GM21576 (cell line): ENCODE measurements around the gene TMEM156.
"Not testable (repeated sequence)": the region's sequence is repeated elsewhere in the genome, so short reads cannot be mapped to it uniquely, and the experiment has no call there.

Experiments used
- ATAC-seq: cut with Tn5 transposase; IDR thresholded peaks from one replicate; pipeline ENCODE4 v1.9.1; 2021; ENCODE audit warnings: mild to moderate bottlenecking, moderate library complexity; ENCODE audit not compliant: unreplicated experiment

Gene TMEM156

GRCh38 chr4:39043861-39044363, 11.7 kb upstream of the TMEM156 start:
- no peak for ATAC-seq

- no peak for ATAC-seq
Measured at GRCh38 chr4:39043058-39043860, 11.1 kb upstream of the TMEM156 start.

DNA sequence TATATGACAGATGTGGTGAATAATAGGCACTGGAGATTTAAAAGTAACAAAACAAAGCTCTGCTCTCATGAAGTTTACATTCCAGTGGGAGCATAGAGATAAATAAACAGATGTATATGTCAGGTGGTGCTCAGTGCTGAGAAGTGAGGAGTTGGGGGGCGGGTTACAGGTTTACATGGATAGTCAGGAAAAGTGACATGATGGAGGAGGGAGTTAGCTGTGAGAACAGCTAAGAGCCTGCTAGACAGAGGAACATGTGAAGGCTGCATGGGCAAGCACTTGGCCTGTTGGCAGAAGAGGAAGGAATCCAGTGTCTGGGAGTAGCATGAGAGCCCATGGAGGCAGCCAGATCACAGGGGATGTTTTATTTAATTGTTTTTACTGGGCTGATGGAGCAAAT, 10.2 kb upstream of the TMEM156 start:
- no peak for ATAC-seq

DNA sequence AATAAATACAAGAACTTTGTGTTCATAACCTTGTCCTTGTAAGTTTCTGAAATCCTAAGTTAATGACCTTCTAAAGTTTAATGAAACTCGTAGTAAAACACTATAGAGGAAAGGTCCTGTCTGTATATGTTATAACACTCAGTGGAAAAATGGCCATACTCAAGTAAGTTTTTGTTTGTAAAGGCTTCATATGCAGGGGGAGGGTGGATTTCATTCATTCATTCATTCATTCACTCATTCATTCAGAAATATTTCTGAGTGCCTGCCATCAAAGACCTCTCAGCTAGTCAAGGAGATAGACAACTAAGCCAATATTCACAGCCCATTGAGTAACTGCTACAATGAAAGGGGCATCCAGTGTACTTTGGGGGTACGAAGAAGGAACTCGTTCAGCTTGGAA, 6.9 kb upstream of the TMEM156 start:
- no peak for ATAC-seq

- no peak for ATAC-seq
Measured at GRCh38 chr4:39037941-39038340, 5.7 kb upstream of the TMEM156 start.

GRCh38 chr4:39037491-39037825, 5.2 kb upstream of the TMEM156 start:
- no peak for ATAC-seq

- ATAC-seq: no peak
Measured at GRCh38 chr4:39036172-39036571, 4.0 kb upstream of the TMEM156 start.

DNA sequence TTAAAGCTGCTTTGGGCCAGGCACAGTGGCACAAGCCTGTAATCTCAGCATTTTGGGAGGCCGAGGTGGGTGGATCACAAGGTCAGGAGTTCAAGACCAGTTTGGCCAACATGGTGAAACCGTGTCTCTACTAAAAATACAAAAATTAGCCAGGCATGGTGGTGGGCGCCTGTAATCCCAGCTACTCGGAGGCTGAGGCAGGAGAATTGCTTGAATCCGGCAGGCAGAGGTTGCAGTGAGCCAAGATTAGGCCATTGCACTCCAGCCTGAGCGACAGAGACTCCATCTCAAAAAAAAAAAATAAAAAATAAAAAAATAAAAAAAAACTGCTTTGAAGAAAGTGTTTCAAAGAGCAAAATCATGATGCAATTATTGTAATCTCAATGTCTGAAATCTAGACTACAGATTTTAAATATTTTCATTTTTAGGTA, 604 bp downstream of the TMEM156 start:
- not testable (repeated sequence) for ATAC-seq

- no peak for ATAC-seq
Measured at GRCh38 chr4:39030725-39031124, 1.5 kb downstream of the TMEM156 start.

- ATAC-seq: no peak
Measured at GRCh38 chr4:39029752-39030694, 2.2 kb downstream of the TMEM156 start.

GRCh38 chr4:39026096-39026495, 6.1 kb downstream of the TMEM156 start:
- ATAC-seq: no peak

GRCh38 chr4:39025552-39026085, 6.6 kb downstream of the TMEM156 start:
- no peak for ATAC-seq

DNA sequence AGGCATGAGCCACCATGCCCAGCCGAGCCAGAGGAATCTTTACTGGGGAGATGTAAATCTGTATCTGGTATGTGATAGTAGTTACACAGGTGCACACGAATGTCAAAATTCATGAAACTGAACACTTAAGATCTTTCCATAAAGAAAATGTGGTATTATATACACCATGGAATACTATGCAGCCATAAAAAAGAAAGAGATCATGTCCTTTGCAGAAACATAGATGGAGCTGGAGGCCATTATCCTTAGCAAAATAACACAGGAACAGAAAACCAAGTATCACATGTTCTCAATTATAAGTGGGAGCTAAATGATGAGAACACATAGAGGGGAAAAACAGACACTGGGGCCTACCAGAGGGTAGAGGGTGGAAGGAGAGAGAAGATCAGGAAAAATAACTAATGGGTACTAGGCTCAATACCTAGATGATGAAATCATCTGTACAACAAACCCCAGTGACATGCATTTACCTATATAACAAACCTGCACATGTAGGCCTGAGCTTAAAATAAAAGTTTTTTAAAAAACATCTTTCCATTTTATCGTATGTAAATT, 7.8 kb downstream of the TMEM156 start:
- no peak for ATAC-seq

DNA sequence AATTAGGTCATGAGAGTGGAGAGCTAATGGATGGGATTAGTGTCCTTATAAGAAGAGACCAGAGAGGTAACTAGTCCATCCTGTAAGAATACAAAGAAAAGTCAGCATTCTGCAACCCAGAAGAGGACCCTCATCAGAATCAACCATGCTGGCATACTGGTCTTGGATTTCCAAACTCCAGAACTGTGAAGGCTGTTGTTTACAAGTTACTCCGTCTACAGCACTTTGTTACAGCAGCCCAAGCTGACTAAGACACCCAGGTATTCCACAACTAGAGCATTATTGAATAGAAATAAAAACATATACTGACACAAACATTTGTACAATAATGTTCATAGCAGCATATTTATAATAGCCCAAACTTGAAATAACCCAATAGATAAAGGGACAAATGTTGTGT, 9.2 kb downstream of the TMEM156 start:
- no peak for ATAC-seq

DNA sequence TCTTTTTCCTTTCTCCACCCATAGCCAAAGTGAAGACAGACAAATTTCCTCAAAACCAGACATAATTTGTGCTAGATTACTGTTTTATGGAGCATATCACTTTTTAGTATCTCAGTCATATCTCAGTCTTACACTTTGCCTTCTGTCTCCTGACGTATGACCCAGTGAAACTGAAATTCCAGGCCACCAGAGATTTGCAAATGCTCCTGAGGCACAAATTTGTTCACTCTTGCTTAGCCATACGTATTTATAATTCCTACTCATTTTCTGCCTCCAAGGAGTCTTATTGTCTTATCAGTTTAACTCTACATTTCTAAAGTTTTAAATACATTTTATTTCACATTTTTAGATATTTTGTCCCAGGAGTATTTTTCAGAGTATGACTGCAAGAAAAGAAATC, 10.0 kb downstream of the TMEM156 start:
- no peak for ATAC-seq

- no peak for ATAC-seq
Measured at GRCh38 chr4:39021631-39022030, 10.6 kb downstream of the TMEM156 start.

DNA sequence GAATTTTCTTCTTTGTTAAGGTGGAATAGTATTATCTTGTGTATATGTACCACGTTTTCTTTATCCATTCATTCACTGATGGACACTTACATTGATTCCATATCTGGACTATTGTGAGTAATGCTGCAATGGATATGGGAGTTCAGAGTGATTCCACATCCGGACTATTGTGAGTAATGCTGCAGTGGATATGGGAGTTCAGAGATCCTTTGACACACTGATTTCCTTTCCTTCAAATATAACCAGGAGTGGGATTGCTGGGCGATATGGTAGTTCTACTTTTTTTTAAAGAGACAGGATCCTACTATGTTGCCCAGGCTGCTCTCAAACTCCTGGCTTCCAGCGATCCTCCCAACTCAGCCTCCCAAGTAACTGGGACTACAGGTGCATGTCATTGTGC, 12.1 kb downstream of the TMEM156 start:
- no peak for ATAC-seq

- ATAC-seq: no peak
Measured at GRCh38 chr4:39014028-39014427, 18.2 kb downstream of the TMEM156 start.

DNA sequence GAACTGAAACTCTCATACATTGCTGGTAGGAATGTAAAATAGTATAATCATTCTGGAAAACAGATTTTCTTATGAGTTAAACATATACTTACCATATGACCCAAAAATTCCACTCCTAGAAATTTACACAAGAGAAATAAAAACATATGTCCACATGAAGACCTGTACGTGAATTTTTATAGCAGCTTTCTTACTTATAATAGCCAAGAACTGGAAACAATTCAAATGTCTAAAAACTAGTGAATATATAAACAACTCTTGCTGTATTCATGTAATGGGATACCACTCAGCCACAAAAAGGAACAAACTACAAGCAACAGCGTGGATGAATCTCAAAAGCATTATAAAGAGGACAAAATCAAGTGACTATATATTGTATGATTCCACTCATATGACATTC, 27.5 kb downstream of the TMEM156 start:
- ATAC-seq: no peak

- ATAC-seq: not testable (repeated sequence)
Measured at GRCh38 chr4:39002058-39002457, 30.2 kb downstream of the TMEM156 start.

DNA sequence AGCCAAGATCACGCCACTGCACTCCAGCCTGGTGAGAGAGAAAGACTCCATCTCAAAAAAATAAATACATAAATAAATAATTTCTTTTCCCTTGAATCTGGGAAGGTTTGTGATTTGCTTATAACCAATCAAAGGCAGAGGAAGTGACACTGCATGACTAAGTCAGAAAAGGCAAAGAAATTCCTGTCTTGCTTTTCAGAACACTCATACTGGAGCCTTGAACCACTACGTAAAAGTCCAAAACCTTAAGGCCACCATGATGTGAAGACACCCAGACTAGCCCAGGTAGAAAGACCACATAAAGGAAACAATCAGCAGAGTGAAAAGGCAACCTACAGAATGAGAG, 36.6 kb downstream of the TMEM156 start:
- ATAC-seq: no peak
